H9 (cell line): ENCODE data around the gene CTNNA1. TPM values are rescaled to one million over a fixed set of nuclear protein-coding genes. Genes with fewer than 3 reads are reported as not detected.

ENCODE experiments used
- DNase-seq: peaks from one replicate; pipeline ENCODE4 v3.0.0-alpha.2; 2017
- H2AFZ ChIP-seq: one replicate; pipeline ENCODE4 v1.6.1; 2013; ENCODE audit warnings: mild to moderate bottlenecking, low read length, control low read depth, moderate library complexity
- H2AK5ac ChIP-seq: 2 replicates; pipeline ENCODE4 v1.6.1; 2013; ENCODE audit warnings: low read length, control low read depth, mixed read lengths; ENCODE audit not compliant: insufficient read length
- H2BK120ac ChIP-seq: one replicate; pipeline ENCODE4 v1.6.1; 2013; ENCODE audit warnings: low read depth, mild to moderate bottlenecking, low read length, control low read depth, inconsistent platforms; ENCODE audit not compliant: poor library complexity, severe bottlenecking
- H2BK12ac ChIP-seq: 2 replicates; pipeline ENCODE4 v1.6.1; 2013; ENCODE audit warnings: low read length, control low read depth, mixed read lengths, low read depth; ENCODE audit not compliant: insufficient read length
- H2BK15ac ChIP-seq: 2 replicates; pipeline ENCODE4 v1.6.1; 2013; ENCODE audit warnings: low read depth, low read length, control low read depth
- H2BK20ac ChIP-seq: one replicate; pipeline ENCODE4 v1.6.1; 2013; ENCODE audit warnings: low read depth, mild to moderate bottlenecking, low read length, control low read depth, inconsistent platforms; ENCODE audit not compliant: poor library complexity, severe bottlenecking
- H2BK5ac ChIP-seq: 2 replicates; pipeline ENCODE4 v1.6.1; 2013; ENCODE audit warnings: low read length, control low read depth, mixed read lengths; ENCODE audit not compliant: insufficient read length
- H3K14ac ChIP-seq: 2 replicates; pipeline ENCODE4 v1.6.1; 2013; ENCODE audit warnings: low read length, control low read depth; ENCODE audit not compliant: insufficient read depth
- H3K18ac ChIP-seq: 2 replicates; pipeline ENCODE4 v1.6.1; 2013; ENCODE audit warnings: low read depth, mild to moderate bottlenecking, mixed read lengths, low read length, control low read depth; ENCODE audit not compliant: insufficient read length
- H3K23ac ChIP-seq: 2 replicates; pipeline ENCODE4 v1.6.1; 2013; ENCODE audit warnings: low read length, control low read depth, mixed read lengths, low read depth; ENCODE audit not compliant: insufficient read length
- H3K23me2 ChIP-seq: 2 replicates; pipeline ENCODE4 v1.6.1; 2013; ENCODE audit warnings: low read depth, mild to moderate bottlenecking, mixed read lengths, low read length, control low read depth; ENCODE audit not compliant: insufficient read length, poor library complexity, severe bottlenecking
- H3K27ac ChIP-seq: 2 replicates; pipeline ENCODE4 v1.5.1; 2013; ENCODE audit warnings: low read length, control low read depth, mixed read lengths, low read depth; ENCODE audit not compliant: insufficient read length
- H3K27me3 ChIP-seq: 2 replicates; pipeline ENCODE4 v1.6.1; 2013; ENCODE audit warnings: low read length, control low read depth, inconsistent platforms; ENCODE audit not compliant: insufficient read depth
- H3K4ac ChIP-seq: 2 replicates; pipeline ENCODE4 v1.6.1; 2013; ENCODE audit warnings: low read depth, mild to moderate bottlenecking, control low read depth, inconsistent platforms, low read length, moderate library complexity
- H3K4me1 ChIP-seq: 2 replicates; pipeline ENCODE4 v1.6.1; 2013; ENCODE audit warnings: low read length, control low read depth, inconsistent platforms; ENCODE audit not compliant: insufficient read depth
- H3K4me2 ChIP-seq: 2 replicates; pipeline ENCODE4 v1.6.1; 2013; ENCODE audit warnings: low read length, control low read depth, mixed read lengths; ENCODE audit not compliant: insufficient read length, insufficient read depth
- H3K56ac ChIP-seq: 2 replicates; pipeline ENCODE4 v1.6.1; 2013; ENCODE audit warnings: low read depth, mild to moderate bottlenecking, mixed read lengths, low read length, control low read depth; ENCODE audit not compliant: insufficient read length
- H3K79me1 ChIP-seq: 2 replicates; pipeline ENCODE4 v1.6.1; 2013; ENCODE audit warnings: low read depth, mild to moderate bottlenecking, moderate library complexity, low read length, control low read depth, inconsistent platforms; ENCODE audit not compliant: insufficient read depth, poor library complexity, severe bottlenecking
- H3K79me2 ChIP-seq: 2 replicates; pipeline ENCODE4 v1.6.1; 2013; ENCODE audit warnings: low read length, control low read depth, inconsistent platforms; ENCODE audit not compliant: insufficient read depth
- H3K9ac ChIP-seq: 2 replicates; pipeline ENCODE4 v1.6.1; 2013; ENCODE audit warnings: low read length, control low read depth, mixed read lengths; ENCODE audit not compliant: insufficient read length; ENCODE audit errors: extremely low read depth
- H3K9me3 ChIP-seq: one replicate; pipeline ENCODE4 v1.6.1; 2013; ENCODE audit warnings: low read depth, low read length, inconsistent platforms; ENCODE audit not compliant: control insufficient read depth
- H3T11ph ChIP-seq: one replicate; pipeline ENCODE4 v1.6.1; 2013; ENCODE audit warnings: mild to moderate bottlenecking, low read length, control low read depth, inconsistent platforms
- H4K20me1 ChIP-seq: one replicate; pipeline ENCODE4 v1.6.1; 2013; ENCODE audit not compliant: control insufficient read depth, insufficient read length, insufficient read depth
- H4K5ac ChIP-seq: 2 replicates; pipeline ENCODE4 v1.6.1; 2013; ENCODE audit warnings: low read depth, mild to moderate bottlenecking, mixed read lengths, low read length, control low read depth; ENCODE audit not compliant: insufficient read length
- H4K8ac ChIP-seq: replicated peaks from 2 replicates; pipeline ENCODE4 v1.6.1; 2013; ENCODE audit warnings: low read length, control low read depth, mixed read lengths, low read depth; ENCODE audit not compliant: insufficient read length
- H4K91ac ChIP-seq: 2 replicates; pipeline ENCODE4 v1.6.1; 2013; ENCODE audit warnings: low read depth, mild to moderate bottlenecking, moderate library complexity, mixed read lengths, low read length, control low read depth; ENCODE audit not compliant: insufficient read length
- H3K27ac Mint-ChIP-seq, 3 experiments: 2 replicates in 2 of 3; 3 replicates in 1 of 3; pipeline ENCODE4 v1.8.0; 2020 to 2021; ENCODE audit warnings: mixed read lengths in 3 of 3, mild to moderate bottlenecking in 1 of 3, moderate library complexity in 1 of 3
- H3K27me3 Mint-ChIP-seq: 2 replicates; pipeline ENCODE4 v1.8.0; 2021; ENCODE audit warnings: low read depth, mild to moderate bottlenecking, moderate library complexity, mixed read lengths
- H3K36me3 Mint-ChIP-seq, 3 experiments: 2 replicates in 2 of 3; 3 replicates in 1 of 3; pipeline ENCODE4 v1.8.0; 2020 to 2021; ENCODE audit warnings: low read depth in 3 of 3, mixed read lengths in 3 of 3; ENCODE audit not compliant: insufficient read depth in 1 of 3
- H3K4me1 Mint-ChIP-seq, 2 experiments: 2 replicates each; pipeline ENCODE4 v1.8.0; 2020; ENCODE audit warnings: mixed read lengths in 2 of 2
- H3K4me3 Mint-ChIP-seq, 2 experiments: 2 replicates in 1 of 2; 3 replicates in 1 of 2; pipeline ENCODE4 v1.8.0; 2020 to 2021; ENCODE audit warnings: mild to moderate bottlenecking in 2 of 2, mixed read lengths in 2 of 2, moderate library complexity in 1 of 2
- H3K9me3 Mint-ChIP-seq, 2 experiments: 2 replicates in 1 of 2; 3 replicates in 1 of 2; pipeline ENCODE4 v1.8.0; 2020; ENCODE audit warnings: mild to moderate bottlenecking in 2 of 2, mixed read lengths in 2 of 2, moderate library complexity in 1 of 2
- CTCF ChIP-seq: fragments of 200-600 bp; sonication (generic); conservative IDR thresholded peaks from 3 replicates; pipeline ENCODE4 v1.8.0; 2021; ENCODE audit warnings: antibody characterized with exemption, mild to moderate bottlenecking
- WGBS: extraction: QIAGEN DNeasy Blood & Tissue Kit; methylation state at CpG from one replicate; pipeline ENCODE4 v1.1.7; 2013; ENCODE audit warnings: missing lambda C conversion rate, low lambda C conversion rate, mixed read lengths; ENCODE audit not compliant: insufficient read length; ENCODE audit errors: extremely low coverage; 5-methylcytosine and 5-hydroxymethylcytosine counted together
- total RNA-seq: library from RNA; stranded (reverse); gene quantifications from 2 replicates; pipeline ENCODE4 v1.2.1, GENCODE V29; 2021

The CTNNA1 gene
- total RNA-seq, 1 experiment from 2014 or later = 354 TPM

GRCh38 chr5:138874241-138874640, 121.0 kb downstream of the CTNNA1 start:
- H3K56ac ChIP-seq = no peak overlapping the region
- peaks cover 87% of the 10 kb centered on the region in 2 experiments for H3K4me1 Mint-ChIP-seq
- no peaks in the 10 kb centered on the region; a peak in 1 of 5 replicates for H3K9me3 Mint-ChIP-seq
- peaks cover 2% of the 10 kb centered on the region; the same call in 1 of the 2 replicates for H3K79me2 ChIP-seq
- no peak overlapping the region for H2BK12ac ChIP-seq
- TF ChIP-seq CTCF = no peak
- H3K27ac Mint-ChIP-seq = peak overlapping the region in 1 of 3 experiments; percentile 20; a peak in 1 of 7 replicates
- no peak overlapping the region for H4K5ac ChIP-seq
- no peak overlapping the region for H3K9ac ChIP-seq
- no peak overlapping the region for H3T11ph ChIP-seq
- H3K9me3 ChIP-seq = no peaks in the 10 kb centered on the region
- H2BK20ac ChIP-seq = no peak overlapping the region
- peaks cover 6% of the 10 kb centered on the region; the same call in 1 of the 2 replicates for H3K4me1 ChIP-seq
- no peak overlapping the region for H3K14ac ChIP-seq
- H3K23ac ChIP-seq = no peak overlapping the region
- no peaks in the 10 kb centered on the region for H3K23me2 ChIP-seq
- H3K36me3 Mint-ChIP-seq = peaks cover under 1 to 6% (median under 1%) of the 10 kb centered on the region in 3 experiments; a peak in 5 of 7 replicates
- H3K27me3 Mint-ChIP-seq = no peaks in the 10 kb centered on the region
- no CpG with 5 or more reads among the region's 6 CpGs for WGBS
- H4K20me1 ChIP-seq = no peaks in the 10 kb centered on the region
- no peak overlapping the region for H2AK5ac ChIP-seq
- H2BK120ac ChIP-seq = no peak overlapping the region
- H4K91ac ChIP-seq = no peak overlapping the region
- peaks cover 6% of the 10 kb centered on the region for H3K79me1 ChIP-seq
- no peak for DNase-seq
- no peak overlapping the region for H3K4me2 ChIP-seq
- H3K18ac ChIP-seq = no peak overlapping the region
- H3K27me3 ChIP-seq = no peaks in the 10 kb centered on the region
- H2BK15ac ChIP-seq = no peak overlapping the region
- H2AFZ ChIP-seq = no peak overlapping the region
- H3K4ac ChIP-seq = no peak overlapping the region
- no peak overlapping the region for H3K27ac ChIP-seq
- no peak overlapping the region for H2BK5ac ChIP-seq
- no peak overlapping the region for H3K4me3 Mint-ChIP-seq
- no peak overlapping the region for H4K8ac ChIP-seq
